A549 treated with GW870086 at 1 μM for 4 hours (cell line): ENCODE results near the gene CREBBP. TPM values are rescaled to one million over a fixed set of nuclear protein-coding genes. Genes with fewer than 3 reads are reported as not detected.

Experiments
- total RNA-seq: library from RNA; stranded (reverse); fragments of 200-300 nt; extraction: Qiagen RNA extraction; gene quantifications from 5 replicates; pipeline ENCODE4 v1.2.3, GENCODE V29; 2022; ENCODE audit warnings: low read depth

The CREBBP gene
- 12.7 to 20.1 TPM (median 16.2 TPM) in 5 replicates for total RNA-seq

GRCh38 chr16:3880623-3881498 is at the start of gene CREBBP:
Gene CREBBP, minus strand, starts transcription at chr16:3880713. Its CDS starts 797 bp downstream, at chr16:3879916.

GRCh38 chr16:3717235-3718018 is 163.1 kb downstream of the CREBBP start, which contains the start of gene TRAP1:
Gene TRAP1, minus strand, starts transcription at chr16:3717524. Its CDS starts 16 bp downstream, at chr16:3717508.

Other genes with a start within 250 kb of the CREBBP start
- gene DNASE1, start 226.0 kb downstream of the CREBBP start, total RNA-seq = 1.9 to 4.3 TPM (median 3.7 TPM) in 5 replicates
- gene TRAP1, start 163.2 kb downstream of the CREBBP start, total RNA-seq = 112 to 143 TPM (median 139 TPM) in 5 replicates
- gene ADCY9, start 235.7 kb upstream of the CREBBP start, total RNA-seq = 6.5 to 8.7 TPM (median 6.7 TPM) in 5 replicates